Ishikawa (cell line): Measurements from ENCODE around the gene SAMD9.
A peak's percentile ranks its signal among the peaks of the same experiment; 100 is the strongest.

Experiments used
- CEBPB ChIP-seq: IDR thresholded peaks from 2 replicates; pipeline ENCODE4 v1.6.1; 2012
- CREB1 ChIP-seq: IDR thresholded peaks from 2 replicates; pipeline ENCODE4 v1.6.1; 2012; ENCODE audit warnings: low read depth
- EGR1 ChIP-seq: IDR thresholded peaks from 2 replicates; pipeline ENCODE4 v1.6.1; 2012
- EP300 ChIP-seq: IDR thresholded peaks from 2 replicates; pipeline ENCODE4 v1.6.1; 2012; ENCODE audit warnings: borderline replicate concordance
- FOXM1 ChIP-seq: IDR thresholded peaks from 2 replicates; pipeline ENCODE4 v1.6.1; 2012; ENCODE audit warnings: low read depth, borderline replicate concordance
- MAX ChIP-seq: IDR thresholded peaks from 2 replicates; pipeline ENCODE4 v1.6.1; 2012
- NFIC ChIP-seq: IDR thresholded peaks from 2 replicates; pipeline ENCODE4 v1.6.1; 2012
- RAD21 ChIP-seq: IDR thresholded peaks from 2 replicates; pipeline ENCODE4 v1.6.1; 2012; ENCODE audit warnings: low read depth
- REST ChIP-seq: IDR thresholded peaks from 2 replicates; pipeline ENCODE4 v1.6.1; 2012; ENCODE audit warnings: low read depth, mild to moderate bottlenecking
- TAF1 ChIP-seq: IDR thresholded peaks from 2 replicates; pipeline ENCODE4 v1.6.1; 2012; ENCODE audit warnings: low read depth, mild to moderate bottlenecking
- TCF12 ChIP-seq: IDR thresholded peaks from 2 replicates; pipeline ENCODE4 v1.6.1; 2012; ENCODE audit warnings: low read depth
- TEAD4 ChIP-seq: IDR thresholded peaks from 2 replicates; pipeline ENCODE4 v1.6.1; 2012
- USF1 ChIP-seq: IDR thresholded peaks from 2 replicates; pipeline ENCODE4 v1.6.1; 2012
- YY1 ChIP-seq: IDR thresholded peaks from 2 replicates; pipeline ENCODE4 v1.6.1; 2012; ENCODE audit warnings: low read depth
- ZBTB7A ChIP-seq: IDR thresholded peaks from 2 replicates; pipeline ENCODE4 v1.6.1; 2012; ENCODE audit warnings: low read depth

Gene SAMD9

GRCh38 chr7:93055543-93056107 lies 62.2 kb downstream of the SAMD9 start:
- TF ChIP-seq RAD21 (peak; percentile 77), TCF12 (no peak)

- no peak for TF ChIP-seq FOXM1
- TF ChIP-seq REST: no peak
- no peak for TF ChIP-seq EGR1
- TF ChIP-seq TCF12: no peak
- no peak for TF ChIP-seq EP300
- TF ChIP-seq TEAD4: no peak
- no peak for TF ChIP-seq RAD21
- no peak for TF ChIP-seq USF1
- no peak for TF ChIP-seq MAX
- TF ChIP-seq CEBPB: no peak
- TF ChIP-seq NFIC: no peak
- no peak for TF ChIP-seq ZBTB7A
- no peak for TF ChIP-seq TAF1
- TF ChIP-seq CREB1: no peak
- TF ChIP-seq YY1: no peak
Measured at GRCh38 chr7:93054975-93055374, 62.8 kb downstream of the SAMD9 start.

DNA sequence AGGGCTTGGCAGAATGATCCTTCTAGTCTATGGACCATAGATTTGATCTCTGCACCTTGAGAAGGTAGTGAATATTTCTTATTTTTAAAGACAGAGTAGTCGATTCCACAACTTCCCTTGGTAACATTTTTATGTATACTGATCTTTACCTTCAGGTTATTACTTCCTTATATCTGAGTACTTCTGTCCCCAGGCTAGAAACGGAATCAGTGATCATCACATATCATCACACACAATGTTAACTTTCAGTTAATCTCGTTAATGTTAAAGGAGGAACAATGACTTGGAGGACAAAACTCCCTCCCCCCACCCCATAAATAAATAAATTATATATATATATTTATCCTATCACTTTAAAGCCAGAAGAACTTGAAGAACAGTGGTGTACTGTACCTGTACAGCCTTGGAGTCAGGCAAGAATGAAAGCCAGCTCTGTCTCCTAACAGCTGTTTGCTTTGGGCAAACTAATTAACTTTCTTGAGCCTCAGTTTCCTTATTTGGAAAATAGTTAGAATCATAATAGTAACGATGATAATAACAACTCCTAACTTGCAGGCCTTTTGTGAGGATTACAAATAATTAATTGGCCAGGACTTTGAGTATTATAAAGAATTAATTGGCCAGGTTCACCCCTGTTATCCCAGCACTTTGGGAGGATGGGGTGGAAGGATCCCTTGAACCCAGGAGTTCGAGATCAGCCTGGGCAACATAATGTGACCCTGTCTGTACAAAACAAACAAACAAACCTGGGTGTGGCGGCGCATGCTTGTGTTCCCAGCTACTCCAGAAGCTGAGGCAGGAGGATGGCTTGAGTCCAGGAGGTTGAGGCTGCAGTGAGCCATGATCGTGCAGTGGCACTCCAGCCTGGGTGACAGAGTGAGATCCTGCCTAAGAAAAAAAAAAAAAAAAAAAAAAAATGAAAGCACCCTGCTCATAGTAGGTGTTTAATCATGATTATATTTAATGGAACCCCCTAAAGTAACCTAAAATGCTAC lies 63.5 kb downstream of the SAMD9 start:
- no peak for TF ChIP-seq CEBPB
- TF ChIP-seq FOXM1: no peak

GRCh38 chr7:93053209-93053948 lies 64.4 kb downstream of the SAMD9 start:
- TF ChIP-seq TCF12 (no peak), FOXM1 (no peak), RAD21 (no peak), CREB1 (no peak), CEBPB (no peak), MAX (no peak), EGR1 (no peak), REST (no peak), NFIC (no peak), TAF1 (no peak)

- TF ChIP-seq MAX: no peak
- no peak for TF ChIP-seq CREB1
- TF ChIP-seq TAF1: no peak
- TF ChIP-seq YY1: no peak
- TF ChIP-seq EP300: no peak
- TF ChIP-seq TEAD4: no peak
- no peak for TF ChIP-seq EGR1
- no peak for TF ChIP-seq FOXM1
- no peak for TF ChIP-seq NFIC
Measured at GRCh38 chr7:93051660-93052059, 66.1 kb downstream of the SAMD9 start.
